ENCODE measurements around the gene DNAJB12.
"Not testable (repeated sequence)": the region's sequence is repeated elsewhere in the genome, so short reads cannot be mapped to it uniquely, and the experiment has no call there.

The DNAJB12 gene

DNA sequence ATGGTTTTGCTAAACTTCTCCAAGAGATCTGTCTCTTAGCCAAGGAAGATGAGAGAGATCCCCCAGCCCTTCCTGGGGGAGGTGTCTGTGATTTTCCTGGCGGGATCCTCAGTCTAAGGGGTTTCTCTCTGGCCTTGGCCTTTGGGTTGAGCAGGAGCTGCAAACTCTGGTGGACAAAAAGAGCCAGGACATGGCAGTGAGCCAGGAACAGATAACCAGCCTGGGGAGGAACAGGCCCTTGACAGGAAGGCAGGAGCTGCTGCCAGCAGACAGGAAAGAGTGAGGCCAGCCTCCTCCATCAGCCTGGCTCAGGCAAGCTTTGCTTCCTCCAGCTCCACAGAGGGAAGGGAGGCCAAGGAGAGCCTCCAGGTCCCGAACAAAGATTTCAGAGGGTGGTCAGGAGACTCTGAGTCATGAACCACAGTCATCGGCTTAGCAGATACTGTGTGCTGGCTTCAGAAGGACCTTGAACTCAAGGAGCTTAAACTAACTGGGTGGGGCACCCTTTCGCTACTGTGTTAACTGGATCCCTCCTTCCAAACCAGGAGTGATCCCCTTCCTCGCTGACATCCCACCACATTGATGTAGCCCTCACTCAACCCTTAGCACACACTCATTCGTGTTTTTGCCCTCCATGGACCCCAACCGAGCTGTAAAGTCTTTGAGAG, 46.3 kb downstream of the DNAJB12 start:
- TF ChIP-seq, protein P1, sequence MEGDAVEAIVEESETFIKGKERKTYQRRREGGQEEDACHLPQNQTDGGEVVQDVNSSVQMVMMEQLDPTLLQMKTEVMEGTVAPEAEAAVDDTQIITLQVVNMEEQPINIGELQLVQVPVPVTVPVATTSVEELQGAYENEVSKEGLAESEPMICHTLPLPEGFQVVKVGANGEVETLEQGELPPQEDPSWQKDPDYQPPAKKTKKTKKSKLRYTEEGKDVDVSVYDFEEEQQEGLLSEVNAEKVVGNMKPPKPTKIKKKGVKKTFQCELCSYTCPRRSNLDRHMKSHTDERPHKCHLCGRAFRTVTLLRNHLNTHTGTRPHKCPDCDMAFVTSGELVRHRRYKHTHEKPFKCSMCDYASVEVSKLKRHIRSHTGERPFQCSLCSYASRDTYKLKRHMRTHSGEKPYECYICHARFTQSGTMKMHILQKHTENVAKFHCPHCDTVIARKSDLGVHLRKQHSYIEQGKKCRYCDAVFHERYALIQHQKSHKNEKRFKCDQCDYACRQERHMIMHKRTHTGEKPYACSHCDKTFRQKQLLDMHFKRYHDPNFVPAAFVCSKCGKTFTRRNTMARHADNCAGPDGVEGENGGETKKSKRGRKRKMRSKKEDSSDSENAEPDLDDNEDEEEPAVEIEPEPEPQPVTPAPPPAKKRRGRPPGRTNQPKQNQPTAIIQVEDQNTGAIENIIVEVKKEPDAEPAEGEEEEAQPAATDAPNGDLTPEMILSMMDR (IDR thresholded peaks at IDR 0.05; ENCODE audit: borderline replicate concordance, insufficient read depth, low read depth, low read length): no peak
- H3K4me3 ChIP-seq (ENCODE audit: low read depth, low read length): no peak overlapping the region

DNA sequence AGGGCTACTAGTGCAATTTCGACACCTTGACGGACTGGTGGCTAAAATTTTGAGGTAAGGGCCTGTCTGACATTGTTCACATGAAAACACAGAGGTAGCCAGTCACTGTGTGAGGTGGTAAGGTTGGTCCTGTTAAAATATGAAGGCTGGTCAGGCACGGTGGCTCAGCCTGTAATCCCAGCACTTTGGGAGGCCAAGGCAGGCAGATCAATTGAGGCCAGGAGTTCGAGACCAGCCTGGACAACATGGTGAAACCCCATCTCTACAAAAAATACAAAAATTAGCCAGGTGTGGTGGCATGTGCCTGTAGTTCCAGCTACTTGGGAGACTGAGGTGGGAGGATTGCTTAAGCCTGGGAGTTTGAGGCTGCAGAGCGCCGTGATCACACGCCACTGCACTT, 47.0 kb downstream of the DNAJB12 start:
- H3K4me3 ChIP-seq (ENCODE audit: low read depth, low read length): not testable (repeated sequence)

DNA sequence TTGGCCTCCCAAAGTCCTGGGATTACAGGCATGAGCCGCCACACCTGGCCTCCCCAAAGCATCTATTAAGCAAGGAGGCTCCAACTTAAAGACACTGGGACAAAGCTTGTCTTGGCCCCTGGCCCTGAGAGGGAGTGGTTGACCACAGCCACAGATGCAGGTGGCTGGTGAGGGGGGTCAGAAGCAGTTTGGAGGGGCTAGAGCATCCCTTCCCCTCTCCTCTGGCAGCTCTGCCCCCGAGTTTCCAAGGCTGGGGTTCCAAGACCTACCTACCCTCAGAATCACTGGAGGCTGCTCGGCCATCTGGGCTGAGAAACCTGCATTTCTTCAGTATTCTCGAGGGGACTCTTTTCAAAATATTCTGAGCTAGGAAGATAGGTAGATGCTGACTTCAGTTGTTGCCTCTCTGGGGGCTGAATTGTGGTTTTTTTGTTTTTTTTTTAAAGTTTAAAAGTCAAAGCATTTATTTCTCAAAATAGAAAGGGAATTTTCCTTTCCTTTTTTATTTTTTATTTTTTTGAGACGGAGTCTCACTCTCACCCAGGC, 48.4 kb downstream of the DNAJB12 start:
- H3K4me3 ChIP-seq (ENCODE audit: low read depth, low read length): no peak overlapping the region
- TF ChIP-seq, protein P1 (IDR thresholded peaks at IDR 0.05; ENCODE audit: borderline replicate concordance, insufficient read depth, low read depth, low read length): no peak

DNA sequence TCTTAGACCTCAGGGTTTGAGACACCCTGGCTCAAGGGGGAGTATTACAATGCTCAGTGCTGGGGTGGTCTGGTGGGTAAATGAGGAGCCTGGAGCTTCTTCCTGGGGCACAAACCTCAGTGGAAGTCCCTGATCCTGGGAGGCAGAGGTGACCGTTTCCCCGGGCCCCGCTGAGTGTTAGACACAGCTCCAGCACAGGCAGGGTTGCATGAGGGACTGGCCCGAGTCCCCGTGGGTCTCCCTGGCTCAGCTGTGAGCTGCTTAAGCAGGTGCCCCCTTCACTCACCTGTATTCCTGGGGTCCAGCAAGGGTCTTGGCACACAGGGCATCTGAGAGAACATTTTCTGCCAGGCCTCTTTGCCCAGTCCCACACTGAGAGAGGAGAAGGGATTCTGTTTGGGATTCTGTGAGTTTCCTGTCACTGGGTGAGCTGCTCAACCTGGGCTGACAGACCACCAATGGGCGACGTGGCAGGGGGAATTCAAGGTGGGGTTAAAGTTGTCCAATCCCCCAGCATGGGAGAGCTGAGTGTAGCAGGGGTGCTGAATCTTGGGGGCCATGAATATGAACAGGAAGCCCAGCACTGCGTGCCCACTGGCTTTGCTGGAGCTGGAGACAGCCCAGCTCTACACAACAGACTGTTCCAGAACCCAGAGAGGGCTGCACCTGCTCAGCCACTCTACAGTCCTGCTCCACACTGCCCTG, 51.1 kb downstream of the DNAJB12 start:
- TF ChIP-seq, protein P1 (IDR thresholded peaks at IDR 0.05; ENCODE audit: borderline replicate concordance, insufficient read depth, low read depth, low read length): no peak
- H3K4me3 ChIP-seq (ENCODE audit: low read depth, low read length): no peak overlapping the region

DNA sequence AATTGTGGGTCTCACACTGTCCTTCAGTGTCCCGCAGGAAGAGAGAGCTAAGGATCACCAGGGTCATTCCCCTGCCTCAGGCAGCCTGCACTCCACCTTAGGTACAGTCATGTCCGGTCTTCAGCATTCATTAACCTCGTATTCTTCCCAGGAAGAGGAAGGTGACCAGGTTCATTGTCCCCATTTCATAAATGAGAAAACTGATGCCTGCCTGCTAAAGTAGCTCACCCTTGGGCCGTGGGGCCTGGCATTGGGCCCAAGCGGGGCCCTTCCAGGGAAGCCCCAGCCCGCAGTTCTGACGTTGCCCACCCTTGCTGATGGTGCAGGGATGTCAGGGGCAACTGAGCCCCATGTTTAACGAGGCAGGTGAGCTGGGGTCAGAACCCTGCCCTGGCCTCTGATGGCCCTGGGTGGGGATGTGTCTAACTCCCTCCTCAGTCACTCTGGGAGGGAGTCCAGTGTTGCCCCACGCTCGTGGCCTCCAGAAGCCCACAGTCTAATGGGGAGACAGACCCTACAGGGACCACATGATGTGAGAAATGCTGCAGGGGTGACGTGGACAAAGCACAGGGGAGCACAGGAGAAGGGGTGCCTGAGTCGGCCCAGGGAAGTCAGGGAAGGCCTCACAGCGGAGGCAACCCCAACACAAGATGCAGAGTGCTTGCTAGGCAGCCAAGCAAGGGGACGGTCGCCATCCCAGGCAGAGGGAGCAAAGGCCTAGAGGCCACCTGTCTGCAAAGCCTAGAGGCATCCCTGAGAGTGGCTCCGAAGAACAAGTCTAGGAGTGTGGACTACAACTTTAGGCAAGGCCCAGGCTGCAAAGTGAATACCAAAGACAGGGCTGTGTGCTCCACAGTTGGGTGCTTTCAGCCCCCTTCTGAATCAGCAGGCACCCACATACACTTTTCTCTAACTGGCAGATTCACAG, 55.9 kb downstream of the DNAJB12 start:
- no peak overlapping the region for H3K4me3 ChIP-seq (ENCODE audit: low read depth, low read length)
- TF ChIP-seq, protein P1 (IDR thresholded peaks at IDR 0.05; ENCODE audit: borderline replicate concordance, insufficient read depth, low read depth, low read length): no peak

DNA sequence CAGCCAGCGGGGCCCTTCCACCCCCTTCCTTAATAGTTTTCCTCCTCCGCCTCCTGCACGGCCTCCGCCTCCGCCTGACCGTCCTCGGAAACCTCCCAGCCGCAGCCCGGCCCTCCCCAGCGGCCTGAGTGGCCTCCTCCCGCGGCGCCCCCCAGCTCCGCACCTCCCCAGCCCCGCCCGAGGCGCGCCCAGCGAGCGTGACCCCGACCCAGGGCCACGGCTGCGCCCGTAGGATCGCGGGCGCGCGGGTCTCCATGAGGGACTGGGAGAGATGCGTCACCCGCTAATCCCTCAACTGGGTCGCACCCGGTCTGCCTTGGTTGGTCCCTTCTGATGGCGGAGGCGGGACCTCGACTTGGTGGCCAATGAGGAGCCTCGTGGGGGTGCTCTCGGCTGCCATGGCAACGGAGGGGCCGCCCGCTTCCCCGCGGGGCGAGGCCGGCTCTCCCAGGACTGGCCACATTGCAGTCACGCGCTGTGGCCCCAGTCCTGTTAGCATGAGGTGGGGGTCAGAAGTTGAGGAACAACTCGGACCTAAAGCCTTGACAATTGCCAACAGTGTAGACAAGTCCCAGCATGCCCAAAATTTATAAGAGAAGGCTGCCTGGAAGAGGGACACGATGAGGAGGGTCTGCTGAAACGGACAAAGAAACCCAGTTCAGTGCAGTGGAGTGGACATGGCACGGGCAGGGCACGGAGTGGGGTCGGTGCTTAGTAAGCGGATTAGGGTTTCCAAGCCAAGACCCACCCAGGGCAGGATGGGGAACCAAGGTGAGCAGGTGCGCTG, 56.7 kb downstream of the DNAJB12 start:
- peak overlapping the region; percentile 88 for H3K4me3 ChIP-seq (ENCODE audit: low read depth, low read length)
- TF ChIP-seq, protein P1 (IDR thresholded peaks at IDR 0.05; ENCODE audit: borderline replicate concordance, insufficient read depth, low read depth, low read length): no peak

Measured in GM12875 (cell line).